ENCODE measurements around the gene AMMECR1L. TPM values are rescaled to one million over a fixed set of nuclear protein-coding genes. Genes with fewer than 3 reads are reported as not detected.

Gene AMMECR1L
- total and polyA plus RNA-seq, 11 donors, result 4.0 to 12.7 (median 10.2) TPM

DNA sequence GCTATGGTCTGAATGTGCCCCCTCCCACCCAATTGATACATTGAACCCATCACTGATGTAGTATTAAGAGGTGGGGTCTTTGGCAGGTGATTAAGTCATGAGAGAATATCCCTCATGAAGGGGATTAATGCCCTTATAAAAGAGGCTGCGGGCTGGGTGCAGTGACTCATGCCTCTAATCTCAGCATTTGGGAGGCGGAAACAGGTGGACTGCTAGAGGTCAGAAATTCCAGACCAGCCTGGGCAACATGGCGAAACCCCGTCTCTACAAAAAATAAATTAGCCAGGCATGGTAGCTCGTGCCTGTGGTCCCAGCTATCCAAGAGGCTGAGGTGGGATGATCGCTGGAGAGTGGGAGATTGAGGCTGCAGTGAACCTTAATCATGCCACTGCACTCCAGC is 42.1 kb downstream of the AMMECR1L start:
- DNase-seq (no peak), ATAC-seq (no peak)
- Histone ChIP-seq H3K36me3 (peaks cover 0 to 45% (median 34%) of the 10 kb centered on the region in 9 donors), H3K27ac (no peak overlapping the region), H3K4me3 (no peak overlapping the region), H3K27me3 (no peaks in the 10 kb centered on the region), H3K9me3 (no peaks in the 10 kb centered on the region), H3K4me1 (peaks cover 0 to 7% (median 0%) of the 10 kb centered on the region in 12 donors)
- TF ChIP-seq CTCF (IDR thresholded peaks at IDR 0.05), result no peak
- TF ChIP-seq POLR2A (IDR thresholded peaks at IDR 0.05), result no peak
- WGBS, 4 donors, result 91 to 97% (median 96%) methylated on average over 6 of the region's 6 CpGs
- intact Hi-C loops (cut with DNase I), result no loop called here

DNA sequence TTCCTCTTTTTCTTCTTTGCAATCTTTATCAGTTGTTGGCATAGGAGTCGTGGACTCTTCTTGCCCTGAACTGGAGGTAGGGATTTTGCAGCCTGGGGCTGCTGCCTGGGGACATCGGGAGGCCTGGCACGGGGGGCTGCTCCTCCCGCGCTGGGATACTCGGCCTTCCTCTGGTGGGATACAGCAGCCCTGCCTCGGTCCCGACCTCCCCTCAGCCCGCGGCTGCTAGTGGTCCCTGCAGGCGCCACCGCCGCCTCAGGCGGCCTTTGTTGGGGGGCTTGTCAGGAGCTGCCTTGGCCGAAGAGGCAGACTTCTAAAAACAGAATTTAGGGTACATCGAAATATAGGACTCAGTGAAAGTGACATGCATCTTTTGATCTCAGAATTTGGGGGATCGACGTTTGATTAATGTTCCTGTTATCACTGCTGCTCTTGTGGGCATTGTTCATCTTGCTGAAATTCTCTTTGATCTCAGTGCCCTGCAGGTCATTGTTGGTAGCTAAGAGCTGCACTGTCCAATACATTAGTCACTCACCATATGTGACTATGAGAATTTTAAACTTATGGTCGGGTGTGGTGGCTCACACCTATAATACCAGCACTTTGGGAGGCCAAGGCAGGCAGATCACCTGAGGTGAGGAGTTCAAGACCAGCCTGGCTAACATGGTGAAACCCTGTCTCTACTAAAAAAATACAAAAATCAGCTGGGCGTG is 44.1 kb downstream of the AMMECR1L start:
- 71 to 79% (median 78%) methylated on average over 13 to 20 of the region's 20 CpGs for whole genome bisulfite sequencing, 4 donors
- intact Hi-C loops (cut with DNase I), result no loop called here
- DNase-seq (no peak), ATAC-seq (peak in 1 of 4 donors; percentile 25)
- no peak for TF ChIP-seq CTCF (IDR thresholded peaks at IDR 0.05)
- TF ChIP-seq POLR2A (IDR thresholded peaks at IDR 0.05), result no peak
- Histone ChIP-seq H3K4me1 (peaks cover 0 to 7% (median 0%) of the 10 kb centered on the region in 12 donors), H3K27me3 (no peaks in the 10 kb centered on the region), H3K27ac (no peak overlapping the region), H3K4me3 (no peak overlapping the region), H3K36me3 (peaks cover 0 to 25% (median 13%) of the 10 kb centered on the region in 9 donors), H3K9me3 (no peaks in the 10 kb centered on the region)

GRCh38 chr2:127840893-127841292 is 44.9 kb downstream of the AMMECR1L start:
- TF ChIP-seq POLR2A (IDR thresholded peaks at IDR 0.05) (no peak), CTCF (IDR thresholded peaks at IDR 0.05) (no peak)
- ATAC-seq, result no peak
- DNase-seq, result no peak
- Histone ChIP-seq H3K4me1 (peaks cover 0 to 7% (median 0%) of the 10 kb centered on the region in 12 donors), H3K9me3 (no peaks in the 10 kb centered on the region), H3K36me3 (peaks cover 0 to 17% (median 6%) of the 10 kb centered on the region in 9 donors), H3K27me3 (no peaks in the 10 kb centered on the region), H3K27ac (no peak overlapping the region), H3K4me3 (no peak overlapping the region)
- intact Hi-C loops (cut with DNase I), result no loop called here
- 81 to 90% (median 89%) methylated on average over 4 of the region's 4 CpGs for WGBS, 4 donors

GRCh38 chr2:127834951-127835350 is 50.8 kb downstream of the AMMECR1L start:
- DNase-seq (no peak), ATAC-seq (no peak)
- Histone ChIP-seq H3K27ac (no peak overlapping the region), H3K4me1 (peaks cover 0 to 11% (median 0%) of the 10 kb centered on the region in 12 donors), H3K4me3 (no peak overlapping the region), H3K9me3 (no peaks in the 10 kb centered on the region), H3K27me3 (no peaks in the 10 kb centered on the region), H3K36me3 (no peaks in the 10 kb centered on the region)
- WGBS, 4 donors, result 61 to 94% (median 86%) methylated on average over 3 of the region's 3 CpGs
- intact Hi-C loops (cut with DNase I), result no loop called here
- TF ChIP-seq CTCF (IDR thresholded peaks at IDR 0.05) (no peak), POLR2A (IDR thresholded peaks at IDR 0.05) (no peak)
